DMS153 treated with DMSO at 0.1 percent for 48 hours (cell line): ENCODE measurements around the gene DNAH2.

Experiments
- DNase-seq: peaks from one replicate; lab custom pipeline; 2025; ENCODE audit not compliant: unreplicated experiment; lab: John Stamatoyannopoulos, UW

The DNAH2 gene

DNA sequence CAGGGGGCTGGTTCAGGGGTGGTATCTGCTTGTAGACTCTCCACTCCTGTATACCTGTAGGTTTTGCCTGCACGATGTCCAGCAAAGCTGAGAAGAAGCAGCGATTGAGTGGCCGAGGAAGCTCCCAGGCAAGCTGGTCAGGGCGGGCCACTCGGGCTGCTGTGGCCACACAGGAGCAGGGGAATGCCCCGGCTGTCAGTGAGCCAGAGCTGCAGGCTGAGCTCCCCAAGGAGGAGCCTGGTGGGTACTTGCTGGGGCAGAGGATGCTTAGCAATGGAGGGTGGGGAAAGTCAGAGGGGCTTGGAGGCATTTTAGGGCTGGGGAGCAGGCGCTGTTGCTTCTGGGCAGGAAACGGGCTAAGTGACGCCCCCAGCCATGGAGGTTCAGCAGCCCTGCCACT, 2.1 kb downstream of the DNAH2 start:
- no peak for DNase-seq

DNA sequence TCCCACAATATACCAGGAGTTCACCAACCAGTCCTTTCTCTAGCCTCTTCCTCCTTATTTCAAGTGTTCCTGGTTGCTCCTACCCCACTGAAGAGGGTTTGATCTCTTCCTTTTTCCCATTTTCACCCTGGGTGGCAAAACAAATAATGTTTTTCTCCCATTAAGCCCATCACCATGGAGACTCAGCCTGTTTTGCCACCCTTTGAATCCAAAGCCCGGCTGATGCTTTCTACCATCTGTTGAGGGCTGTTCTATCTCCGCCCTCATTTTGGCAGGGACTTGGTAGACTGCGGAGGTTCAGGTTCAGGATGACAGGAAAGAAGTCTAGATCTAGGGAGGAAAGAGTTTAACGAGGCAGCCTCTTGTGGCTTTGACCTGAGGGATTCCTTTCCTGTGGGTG, 2.6 kb downstream of the DNAH2 start:
- no peak for DNase-seq

DNA sequence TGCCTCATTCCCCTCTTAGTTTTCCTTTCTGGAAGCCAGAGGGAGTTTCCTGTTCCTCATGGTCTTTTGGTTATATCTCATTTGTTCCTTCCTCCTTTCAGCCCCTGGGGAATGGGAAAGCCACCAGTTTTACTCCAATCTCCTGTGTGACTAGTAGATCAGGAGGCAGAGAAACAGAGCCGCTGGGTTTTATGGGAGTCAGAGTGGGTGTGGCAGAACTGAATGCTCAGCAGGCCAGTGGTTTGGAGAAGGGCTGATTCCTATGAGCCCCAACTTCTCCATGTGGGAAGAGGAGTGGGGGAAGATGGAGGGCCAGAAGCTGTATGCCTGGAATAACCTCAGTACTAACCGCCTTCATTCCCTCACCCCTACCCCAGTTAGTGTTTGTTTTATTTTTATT, 4.1 kb downstream of the DNAH2 start:
- no peak for DNase-seq

DNA sequence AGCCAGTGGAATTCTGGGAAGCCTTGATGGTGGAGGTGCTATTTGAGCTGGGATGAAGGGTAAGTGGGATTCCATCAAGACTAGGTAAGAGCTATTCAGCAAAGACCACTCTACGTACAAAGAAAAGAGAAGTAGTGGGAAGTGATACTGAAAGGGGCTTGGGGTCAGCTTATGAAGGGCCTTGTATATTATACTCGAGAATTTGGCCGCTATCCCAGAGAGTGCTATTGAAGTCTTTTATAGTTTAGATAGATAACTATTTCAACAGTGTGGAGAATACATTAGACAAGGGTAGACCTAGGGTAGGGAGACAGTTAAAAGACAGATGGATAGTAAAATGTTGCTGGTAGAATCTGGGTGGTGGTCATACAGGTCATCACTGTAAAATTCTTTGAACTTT, 10.3 kb downstream of the DNAH2 start:
- DNase-seq = no peak

DNA sequence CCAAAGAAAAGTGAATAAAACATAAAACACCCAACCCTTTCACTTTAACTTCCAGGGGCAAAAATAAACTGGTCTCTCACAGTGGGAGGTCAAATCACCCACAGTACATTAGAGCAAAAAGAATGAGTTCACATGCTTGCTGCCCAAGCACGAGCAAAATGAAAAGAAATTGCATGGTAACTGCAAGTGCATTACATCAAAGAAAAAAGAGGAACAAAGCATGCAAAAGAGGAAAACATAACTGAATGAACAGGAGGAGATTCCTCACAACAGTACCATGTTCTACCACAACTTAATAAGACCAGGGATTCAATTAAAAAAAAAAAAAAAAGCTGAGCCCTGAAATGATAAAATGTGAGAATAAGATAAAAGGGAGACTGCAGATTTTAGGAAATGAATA, 12.3 kb downstream of the DNAH2 start:
- no peak for DNase-seq

DNA sequence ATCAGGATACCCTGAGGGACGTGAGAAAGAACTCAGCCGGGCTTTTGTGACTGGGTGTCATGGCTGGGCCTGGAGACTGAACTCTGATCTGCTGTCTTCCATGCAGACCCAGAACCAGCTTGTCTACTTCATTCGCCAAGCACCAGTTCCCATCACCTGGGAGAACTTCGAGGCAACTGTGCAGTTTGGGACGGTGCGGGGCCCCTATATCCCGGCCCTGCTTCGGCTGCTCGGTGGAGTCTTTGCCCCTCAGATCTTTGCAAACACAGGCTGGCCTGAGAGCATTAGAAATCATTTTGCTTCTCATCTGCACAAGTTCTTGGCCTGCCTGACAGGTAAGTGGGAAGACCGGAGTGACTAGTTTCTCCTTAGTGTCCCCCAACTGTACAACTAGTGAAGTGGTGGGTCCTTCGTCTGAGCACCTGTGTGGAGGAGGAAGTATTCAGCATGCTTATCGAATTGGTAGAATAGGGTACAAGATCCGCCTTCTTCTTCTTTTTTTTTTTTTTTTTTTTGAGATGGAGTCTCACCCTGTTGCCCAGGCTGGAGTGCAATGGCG, 15.5 kb downstream of the DNAH2 start:
- no peak for DNase-seq

DNA sequence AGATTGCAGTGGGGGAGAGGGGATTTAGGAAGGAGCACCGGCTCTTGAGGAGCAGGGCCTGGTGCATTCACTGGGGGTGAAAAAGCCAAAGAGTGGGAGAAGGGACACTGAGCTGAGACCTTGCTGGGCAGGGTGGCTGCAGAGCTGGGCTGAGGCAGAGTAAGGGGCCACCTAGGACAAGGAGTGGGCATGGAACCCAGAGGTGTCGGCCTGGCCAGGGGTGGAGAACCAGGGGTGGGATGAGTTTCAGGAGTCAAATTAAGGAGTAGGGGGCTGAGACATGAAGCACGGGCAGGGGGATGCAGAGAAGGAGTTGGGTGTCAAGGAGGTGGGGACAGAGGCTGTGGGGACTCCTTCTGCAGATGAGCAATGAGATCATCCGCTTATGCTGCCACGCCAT, 20.1 kb downstream of the DNAH2 start:
- DNase-seq = no peak

DNA sequence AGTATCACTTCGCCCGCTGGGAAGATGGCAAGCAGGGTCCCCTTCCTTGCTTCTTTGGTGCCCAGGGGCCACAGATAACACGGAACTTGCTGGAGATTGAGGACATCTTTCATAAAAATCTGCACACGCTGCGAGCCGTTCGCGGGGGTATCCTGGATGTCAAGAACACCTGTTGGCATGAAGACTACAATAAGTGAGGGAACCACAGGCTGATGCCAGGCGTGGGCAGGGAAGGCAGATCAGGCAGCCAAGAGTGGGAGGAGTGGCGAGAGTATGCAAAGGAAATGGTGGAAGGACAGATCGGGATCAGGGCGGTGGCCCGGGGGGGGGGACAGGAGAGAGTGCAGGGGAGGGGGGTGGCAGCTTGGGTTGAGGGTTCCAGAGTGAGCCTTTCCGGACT, 22.2 kb downstream of the DNAH2 start:
- no peak for DNase-seq

DNA sequence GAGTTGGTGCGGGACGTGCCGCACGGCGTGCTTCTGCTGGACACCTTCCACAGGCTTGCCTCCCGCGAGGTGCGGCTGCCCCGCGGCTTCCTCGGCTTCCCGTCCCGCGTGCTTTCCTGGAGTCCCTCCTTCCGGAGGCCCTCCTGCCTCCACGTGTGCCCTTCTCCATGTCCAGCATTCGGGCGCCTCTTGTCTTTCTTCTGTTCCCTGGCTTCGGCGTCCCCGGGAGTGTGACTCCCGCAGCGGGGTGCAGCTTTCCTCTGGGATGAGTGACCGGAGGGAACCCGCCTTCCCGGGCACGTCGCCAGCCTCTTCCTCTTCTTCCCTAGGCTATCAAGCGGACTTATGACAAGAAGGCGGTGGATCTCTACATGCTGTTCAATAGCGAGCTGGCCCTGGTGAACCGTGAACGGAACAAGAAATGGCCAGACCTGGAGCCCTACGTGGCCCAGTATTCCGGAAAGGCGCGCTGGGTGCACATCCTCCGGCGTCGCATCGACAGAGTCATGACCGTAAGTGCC, 23.0 kb downstream of the DNAH2 start:
- DNase-seq = no peak

DNA sequence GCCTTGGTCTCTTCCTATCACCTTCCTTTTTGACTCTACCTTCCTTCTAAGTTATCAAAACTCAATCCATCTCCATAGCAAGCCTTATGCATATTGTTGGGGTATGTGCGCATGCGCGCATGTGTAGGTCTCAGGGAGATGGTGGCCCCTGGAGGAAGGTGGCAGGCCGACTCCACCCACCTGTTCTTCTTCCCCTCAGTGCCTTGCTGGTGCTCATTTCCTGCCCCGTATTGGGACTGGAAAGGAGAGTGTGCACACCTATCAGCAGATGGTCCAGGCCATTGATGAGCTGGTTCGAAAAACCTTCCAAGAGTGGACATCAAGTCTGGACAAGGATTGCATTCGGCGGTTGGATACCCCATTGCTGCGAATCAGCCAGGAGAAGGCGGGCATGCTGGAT, 25.2 kb downstream of the DNAH2 start:
- DNase-seq = no peak

DNA sequence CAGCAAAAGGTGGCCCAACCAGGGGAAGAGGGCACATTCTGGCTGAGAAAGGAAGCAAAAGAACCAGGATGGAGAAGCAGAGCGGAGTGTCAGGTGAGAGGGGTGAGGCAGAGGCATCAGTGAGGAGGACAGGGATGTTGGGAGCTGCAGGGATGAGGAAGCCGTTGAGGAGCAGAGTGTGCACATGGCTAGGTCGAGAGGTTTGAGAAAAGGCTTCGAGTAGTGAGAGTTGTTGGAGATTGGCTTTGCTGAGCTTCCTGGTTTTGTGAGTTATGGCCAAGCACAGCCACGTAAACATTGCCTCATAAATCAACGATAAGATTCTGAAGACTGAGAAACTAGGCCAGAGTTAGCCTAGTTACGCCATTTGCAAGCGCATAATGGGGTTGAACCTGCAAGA, 26.9 kb downstream of the DNAH2 start:
- no peak for DNase-seq

DNA sequence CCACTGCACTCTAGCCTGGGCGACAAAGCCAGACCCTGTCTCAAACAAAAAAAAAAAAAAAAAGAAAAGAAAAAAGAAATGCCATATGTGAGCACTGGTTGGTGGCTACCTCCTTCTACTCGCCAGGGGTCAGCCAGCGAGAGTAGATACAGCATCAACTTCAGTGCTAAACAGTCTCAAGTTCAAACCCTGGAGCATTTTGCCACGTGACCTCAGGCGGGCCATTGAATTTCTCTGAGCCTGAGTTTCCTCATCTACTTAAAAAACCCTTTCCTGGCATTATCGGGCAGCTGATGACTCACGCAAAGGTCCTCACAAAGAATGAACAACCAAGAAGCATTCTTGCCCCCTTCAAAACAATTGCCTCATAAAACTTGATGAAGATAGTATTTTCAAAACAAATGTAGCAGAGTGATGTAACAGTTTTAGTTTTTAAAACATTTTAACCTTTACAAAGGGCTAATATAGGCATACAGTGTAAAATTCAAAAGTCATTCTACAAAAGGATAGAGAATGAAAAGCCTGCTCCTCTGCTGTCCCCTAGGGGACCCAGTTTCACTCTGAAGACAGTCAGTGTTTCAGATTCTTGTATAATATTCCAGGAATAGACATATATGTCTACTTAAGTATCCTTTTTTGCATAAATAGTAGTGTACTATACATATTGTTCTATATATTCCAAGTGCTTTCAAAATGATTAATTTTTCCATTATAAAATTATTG, 28.4 kb downstream of the DNAH2 start:
- DNase-seq = no peak

DNA sequence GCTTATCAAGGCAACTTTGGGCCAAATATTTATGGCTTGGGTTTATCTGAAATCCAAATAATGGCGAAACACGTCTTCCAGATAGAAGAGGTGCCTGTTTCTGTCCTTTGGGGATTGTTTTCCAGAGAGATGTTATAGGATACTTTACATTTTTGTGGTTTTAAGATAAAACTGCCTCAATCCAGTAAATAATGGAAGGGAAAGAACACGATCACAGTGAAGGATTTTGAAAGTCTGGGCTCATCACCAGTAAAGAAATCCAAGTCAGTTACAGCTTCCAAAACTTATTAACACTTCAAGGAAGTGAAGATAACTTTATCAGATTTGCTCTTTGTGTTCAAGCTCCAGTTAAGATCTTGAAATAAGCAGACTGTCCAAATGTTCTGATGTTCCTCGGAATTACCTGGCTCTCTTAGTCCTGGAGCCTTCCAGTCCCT, 30.1 kb downstream of the DNAH2 start:
- DNase-seq = no peak

DNA sequence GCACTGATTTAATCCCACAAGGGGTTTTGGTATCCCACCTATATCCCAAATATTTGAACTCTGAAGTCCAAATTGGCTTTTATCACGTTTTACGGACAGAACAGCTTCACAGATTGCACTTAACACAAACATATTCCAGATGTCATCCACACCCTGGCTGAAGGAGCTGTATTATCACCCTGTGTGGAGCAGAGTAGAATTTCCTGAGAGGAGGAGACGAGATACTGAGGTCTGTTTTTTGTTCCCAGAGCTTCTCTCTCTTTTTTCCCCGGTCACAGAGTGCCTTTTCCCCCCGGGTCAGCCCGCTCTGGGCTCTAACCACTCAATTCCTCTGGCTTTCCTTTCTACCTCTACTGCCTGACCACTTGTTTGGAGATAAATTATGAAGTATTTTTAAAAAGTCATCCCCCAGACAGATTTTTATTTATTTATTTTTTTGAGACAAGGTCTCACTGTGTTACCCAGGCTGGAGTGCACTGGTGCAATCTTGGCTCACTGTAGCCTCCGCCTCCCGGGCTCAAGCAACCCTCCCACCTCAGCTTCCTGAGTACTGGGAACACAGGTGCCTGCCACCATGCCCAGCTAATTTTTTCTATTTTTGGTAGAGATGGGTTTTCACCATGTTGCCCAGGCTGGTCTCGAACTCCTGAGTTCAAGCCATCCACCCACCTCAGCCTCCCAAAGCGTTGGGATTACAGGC, 30.7 kb downstream of the DNAH2 start:
- DNase-seq = no peak

DNA sequence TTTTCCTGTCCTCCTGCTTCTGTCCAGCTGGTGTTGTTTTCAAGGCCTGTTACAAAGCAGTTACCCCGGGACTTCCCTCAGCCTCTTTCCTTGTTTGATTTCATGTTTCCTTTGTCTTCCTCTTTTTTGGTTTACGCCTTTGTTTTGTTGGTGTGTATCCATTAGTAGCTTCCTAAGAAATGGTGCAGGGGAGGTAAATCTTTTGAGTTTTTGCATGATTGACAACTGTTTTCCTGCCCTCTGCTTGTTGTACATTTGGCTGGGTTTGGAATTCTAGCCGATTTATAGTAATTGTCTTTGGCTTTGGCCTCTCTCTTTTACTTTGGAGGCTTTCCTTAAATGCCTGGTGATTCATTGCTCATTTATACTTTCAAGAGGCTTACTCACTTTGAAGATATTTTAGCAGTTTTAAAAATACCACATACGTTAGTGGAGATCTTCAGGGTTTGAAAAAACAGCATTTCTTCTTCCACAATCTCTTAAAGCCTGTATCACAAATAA, 32.8 kb downstream of the DNAH2 start:
- DNase-seq = no peak

DNA sequence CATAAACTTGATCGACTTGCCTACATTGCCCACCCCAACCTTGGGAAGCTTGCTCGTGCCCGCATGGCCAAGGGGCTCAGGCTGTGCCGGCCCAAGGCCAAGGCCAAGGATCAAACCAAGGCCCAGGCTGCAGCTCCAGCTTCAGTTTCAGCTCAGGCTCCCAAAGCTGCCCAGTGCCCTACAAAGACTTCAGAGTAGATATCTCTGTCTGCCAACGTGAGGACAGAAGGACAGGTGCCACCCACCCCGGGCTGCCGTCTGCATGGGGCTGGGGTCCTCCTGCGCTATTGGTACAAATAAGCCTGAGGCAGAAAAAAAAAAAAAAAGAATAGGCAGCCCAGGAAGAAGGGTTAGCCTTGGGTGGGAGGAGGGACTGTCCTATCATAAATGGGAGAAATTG, 37.1 kb downstream of the DNAH2 start:
- DNase-seq = no peak

DNA sequence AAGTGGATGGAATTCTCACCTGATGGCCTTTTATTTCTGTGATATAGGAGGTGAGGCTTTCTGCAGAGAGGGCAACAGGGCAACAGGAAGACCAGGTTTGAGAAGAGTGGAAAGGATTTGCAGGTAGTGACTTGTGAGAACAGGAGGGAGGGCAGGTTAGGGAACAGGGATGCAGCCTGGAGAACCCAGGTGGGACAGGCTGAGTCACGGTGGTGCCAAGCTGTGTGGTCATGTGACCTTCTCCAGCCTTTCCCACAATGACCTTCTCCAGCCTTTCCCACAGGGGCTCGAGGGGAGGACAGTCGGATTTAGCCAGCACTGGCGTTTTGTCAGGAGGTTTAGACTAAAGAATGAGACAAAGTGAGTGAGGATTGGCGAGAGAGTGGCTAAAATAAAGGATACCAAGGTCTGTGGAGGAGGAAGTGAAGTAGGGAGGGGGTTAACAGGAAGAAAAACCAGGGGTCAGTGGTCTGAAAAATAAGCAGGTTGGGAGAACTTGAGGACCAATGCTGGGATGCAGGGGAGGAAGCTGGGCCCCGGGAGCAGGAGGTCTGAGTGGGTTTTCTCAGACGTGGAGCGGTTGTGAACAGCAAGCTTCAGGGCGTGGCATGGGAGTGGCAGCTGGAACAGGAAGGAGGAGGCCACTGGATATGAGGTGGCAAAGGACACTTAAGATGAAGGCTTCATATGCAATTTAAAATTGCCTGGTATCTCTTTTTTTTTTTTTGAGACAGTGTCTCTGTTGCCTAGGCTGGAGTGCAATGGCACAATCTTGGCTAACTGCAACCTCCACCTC, 37.7 kb downstream of the DNAH2 start:
- no peak for DNase-seq

DNA sequence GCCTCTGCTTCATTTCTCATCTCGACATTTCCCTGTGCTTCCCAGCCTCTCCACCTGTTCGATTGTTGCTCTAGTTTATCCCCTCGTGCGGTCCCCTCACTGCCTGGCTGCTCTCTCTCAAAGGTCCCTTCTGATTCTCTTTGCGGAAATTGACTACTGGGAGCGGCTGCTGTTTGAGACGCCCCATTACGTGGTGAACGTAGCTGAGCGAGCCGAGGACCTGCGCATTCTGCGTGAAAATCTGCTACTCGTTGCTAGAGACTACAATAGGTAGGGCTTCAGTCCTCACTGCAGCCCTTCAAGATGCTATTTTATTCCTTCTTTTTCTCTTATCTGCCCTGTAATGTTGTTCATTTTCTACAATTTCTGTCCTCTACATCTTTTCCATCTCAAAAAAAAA, 39.4 kb downstream of the DNAH2 start:
- DNase-seq = no peak

DNA sequence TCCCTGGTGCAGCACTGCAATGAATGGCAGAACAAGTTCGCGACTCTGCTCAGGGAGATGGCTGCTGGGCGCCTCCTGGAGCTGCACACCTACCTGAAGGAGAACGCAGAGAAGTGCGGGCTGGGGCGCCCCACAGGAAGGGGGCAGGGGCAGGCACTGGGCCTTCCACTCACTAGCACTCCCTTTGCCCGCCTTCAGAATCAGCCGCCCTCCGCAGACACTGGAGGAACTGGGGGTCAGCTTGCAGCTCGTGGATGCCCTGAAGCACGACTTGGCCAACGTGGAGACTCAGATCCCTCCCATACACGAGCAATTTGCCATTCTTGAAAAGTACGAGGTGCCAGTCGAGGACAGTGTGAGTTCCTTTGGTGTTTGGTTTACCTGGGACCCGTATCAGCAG, 46.4 kb downstream of the DNAH2 start:
- DNase-seq = no peak

DNA sequence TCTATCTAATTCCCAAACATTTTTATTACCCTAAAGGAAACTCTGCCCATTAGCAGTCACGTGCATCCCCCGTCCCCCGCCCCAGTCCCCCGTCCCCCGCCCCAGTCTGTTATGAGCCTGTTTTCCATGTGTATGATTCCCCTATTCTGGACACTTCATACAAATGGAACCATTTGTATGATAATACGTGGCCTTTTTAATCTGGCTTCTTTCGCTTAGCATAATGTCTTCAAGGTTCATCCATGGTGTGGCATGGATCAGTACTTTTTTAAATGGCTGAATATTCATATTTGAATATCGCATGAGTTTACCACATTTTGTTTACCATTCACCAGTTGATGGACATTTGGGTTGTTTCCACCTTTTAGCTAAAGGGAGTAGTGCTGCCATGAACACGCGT, 49.5 kb downstream of the DNAH2 start:
- DNase-seq = no peak

DNA sequence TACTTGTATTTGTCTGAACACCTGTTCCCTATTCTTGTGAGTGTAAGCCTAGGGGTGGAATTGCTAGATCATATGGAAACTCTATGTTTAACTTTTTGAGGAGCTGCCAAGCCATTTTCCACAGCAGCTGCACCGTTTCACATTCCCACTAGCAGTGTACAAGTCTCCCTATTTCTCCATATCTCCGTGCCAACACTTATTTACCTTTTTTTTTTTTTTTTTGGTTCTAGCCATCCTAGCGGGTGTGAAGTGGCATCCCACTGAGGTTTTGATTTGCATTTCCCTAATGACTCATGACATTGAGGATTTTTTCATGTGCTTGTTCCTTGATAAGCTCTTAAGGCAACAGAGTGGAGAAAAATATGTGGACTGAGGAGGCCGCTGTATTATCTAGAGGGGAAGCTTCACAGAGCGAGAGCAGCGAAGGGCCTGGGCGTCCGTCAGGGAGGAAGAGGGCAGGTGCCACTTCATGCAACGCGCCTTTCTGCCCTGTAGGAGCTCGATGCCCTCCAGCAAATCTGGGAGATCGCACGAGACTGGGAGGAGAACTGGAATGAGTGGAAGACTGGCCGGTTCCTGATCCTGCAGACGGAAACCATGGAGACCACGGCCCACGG, 50.0 kb downstream of the DNAH2 start:
- no peak for DNase-seq
